HG02642 (cell line): ENCODE data around the gene LCE3D.

Experiments
- ATAC-seq: cut with Tn5 transposase; IDR thresholded peaks from one replicate; pipeline ENCODE4 v1.9.1; 2021; ENCODE audit warnings: mild to moderate bottlenecking; ENCODE audit not compliant: unreplicated experiment, poor library complexity

Gene LCE3D

DNA sequence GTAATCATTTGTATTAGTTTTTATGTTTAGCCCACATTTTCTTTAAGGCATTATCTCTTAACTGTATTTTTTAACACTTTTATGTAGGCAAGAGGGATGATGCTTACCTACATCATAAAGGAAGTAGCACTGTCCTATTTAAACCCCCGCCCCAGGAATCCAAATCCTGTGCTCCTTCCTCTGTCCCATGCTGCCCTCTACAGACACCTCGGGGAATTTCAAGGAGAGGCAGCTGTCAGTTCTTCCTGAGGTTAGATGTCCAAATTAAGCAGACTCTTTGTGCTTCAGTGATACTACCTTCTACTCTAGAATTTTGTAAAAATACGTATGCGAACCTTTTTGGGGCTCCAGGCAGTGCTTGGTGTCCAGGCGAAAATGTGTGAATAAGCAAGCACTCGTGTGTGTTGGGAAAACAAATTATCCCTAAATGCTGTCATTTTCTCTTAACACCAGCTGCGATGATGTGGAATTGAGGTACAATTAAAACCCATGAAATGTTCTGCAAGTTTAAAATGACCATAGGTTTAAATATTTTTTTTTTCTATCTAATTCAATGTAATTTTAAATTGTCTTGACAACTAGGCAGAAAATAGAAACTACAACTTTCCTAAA lies 46.9 kb downstream of the LCE3D start:
- ATAC-seq = no peak
